GM18526 (cell line): ENCODE data around the gene MTHFD2.

Experiments
- POLR2A ChIP-seq: IDR thresholded peaks from 3 replicates; pipeline ENCODE4 v1.6.1; 2011; ENCODE audit not compliant: insufficient read length; ENCODE audit errors: extremely low read depth

MTHFD2 gene

GRCh38 chr2:74264281-74264680 is 65.9 kb downstream of the MTHFD2 start:
- no peak for TF ChIP-seq POLR2A

- no peak for TF ChIP-seq POLR2A
Measured at GRCh38 chr2:74267068-74267467, 68.7 kb downstream of the MTHFD2 start.
